ENCODE data around the gene DLGAP1.

Gene DLGAP1

GRCh38 chr18:4203568-4204437, 251.3 kb downstream of the DLGAP1 start:
- Histone ChIP-seq H3K9me3 (no peaks in the 10 kb centered on the region), H3K27ac (no peak overlapping the region), H3K27me3 (no peaks in the 10 kb centered on the region), H3K36me3 (no peaks in the 10 kb centered on the region), H3K4me1 (ENCODE audit: control insufficient read depth in 1 of 2, insufficient read depth in 1 of 2, low read depth in 1 of 2, low read length in 1 of 2) (no peaks in the 10 kb centered on the region), H3K4me3 (ENCODE audit: low read depth in 1 of 2, low read length in 1 of 2) (no peak overlapping the region)
- no peak for TF ChIP-seq CTCF (IDR thresholded peaks at IDR 0.05)

DNA sequence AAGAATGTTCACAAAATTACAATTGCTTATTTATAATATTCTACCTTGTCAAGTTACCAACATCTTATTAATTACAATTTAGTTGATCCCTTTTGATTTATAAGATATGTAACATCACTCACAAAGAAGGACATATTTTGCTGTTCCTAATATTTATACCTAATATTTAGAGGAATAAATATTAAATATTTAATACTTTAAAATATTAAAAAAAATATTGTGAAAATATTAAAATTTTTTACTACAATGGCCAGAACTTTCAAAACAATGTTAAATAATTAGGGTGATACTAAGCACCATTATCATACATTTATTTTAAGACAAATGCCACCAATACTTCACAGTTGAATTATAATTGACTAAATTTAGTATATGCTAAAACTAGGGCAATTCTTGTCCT, 254.7 kb downstream of the DLGAP1 start:
- Histone ChIP-seq H3K9me3 (no peaks in the 10 kb centered on the region), H3K36me3 (no peaks in the 10 kb centered on the region), H3K27me3 (no peaks in the 10 kb centered on the region), H3K27ac (no peak overlapping the region), H3K4me3 (ENCODE audit: low read depth in 1 of 2, low read length in 1 of 2) (no peak overlapping the region), H3K4me1 (ENCODE audit: control insufficient read depth in 1 of 2, insufficient read depth in 1 of 2, low read depth in 1 of 2, low read length in 1 of 2) (no peaks in the 10 kb centered on the region)
- TF ChIP-seq CTCF (IDR thresholded peaks at IDR 0.05), result no peak

DNA sequence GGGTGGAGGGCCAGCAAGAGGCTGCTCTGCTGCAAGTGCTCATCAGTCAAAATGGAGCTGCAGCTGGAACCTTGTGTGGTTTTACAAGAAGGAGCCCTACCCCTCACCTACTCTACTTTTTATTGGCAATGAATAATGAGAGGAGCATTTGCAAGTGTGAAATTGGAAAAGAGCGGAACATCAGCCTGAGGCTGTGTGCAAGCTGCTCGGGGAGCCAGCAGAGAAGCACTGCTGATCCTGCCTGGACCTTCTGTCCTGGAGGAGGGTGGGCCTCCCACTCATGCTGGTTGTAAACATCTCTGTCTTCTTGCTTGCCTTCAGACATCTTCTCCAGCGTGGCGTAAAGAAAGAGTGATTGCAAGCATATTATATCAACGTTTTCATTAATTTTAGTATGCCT, 256.2 kb downstream of the DLGAP1 start:
- no peaks in the 10 kb centered on the region for H3K4me1 ChIP-seq (ENCODE audit: control insufficient read depth in 1 of 2, insufficient read depth in 1 of 2, low read depth in 1 of 2, low read length in 1 of 2)
- H3K9me3 ChIP-seq, result no peaks in the 10 kb centered on the region
- no peaks in the 10 kb centered on the region for H3K36me3 ChIP-seq
- TF ChIP-seq CTCF (IDR thresholded peaks at IDR 0.05), result no peak
- no peaks in the 10 kb centered on the region for H3K27me3 ChIP-seq
- no peak overlapping the region for H3K4me3 ChIP-seq (ENCODE audit: low read depth in 1 of 2, low read length in 1 of 2)
- H3K27ac ChIP-seq, result no peak overlapping the region

GRCh38 chr18:4196351-4196750, 258.8 kb downstream of the DLGAP1 start:
- H3K36me3 ChIP-seq, result no peaks in the 10 kb centered on the region
- no peak overlapping the region for H3K27ac ChIP-seq

DNA sequence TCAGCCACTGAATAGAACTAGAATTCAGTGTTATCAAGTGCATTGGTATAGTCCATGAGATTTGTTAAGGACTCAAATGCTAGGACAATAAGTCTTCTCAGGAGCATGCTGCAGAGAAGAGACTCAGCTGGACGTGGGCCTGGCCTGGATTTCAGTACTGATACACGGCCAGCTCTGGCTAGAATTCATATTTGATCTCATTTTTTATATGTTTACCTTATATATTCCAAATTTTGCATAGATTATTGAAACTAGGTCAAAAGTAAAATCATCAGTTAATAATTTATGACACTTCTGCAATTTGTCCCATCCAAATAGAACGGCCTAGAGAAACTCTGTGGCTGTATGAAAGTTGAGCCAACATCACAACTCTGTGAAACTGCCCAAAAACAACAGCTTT, 262.0 kb downstream of the DLGAP1 start:
- no peaks in the 10 kb centered on the region for H3K27me3 ChIP-seq
- H3K27ac ChIP-seq, result no peak overlapping the region
- H3K9me3 ChIP-seq, result no peaks in the 10 kb centered on the region
- H3K4me3 ChIP-seq (ENCODE audit: low read depth in 1 of 2, low read length in 1 of 2), result no peak overlapping the region
- no peaks in the 10 kb centered on the region for H3K36me3 ChIP-seq
- H3K4me1 ChIP-seq (ENCODE audit: control insufficient read depth in 1 of 2, insufficient read depth in 1 of 2, low read depth in 1 of 2, low read length in 1 of 2), result no peaks in the 10 kb centered on the region
- TF ChIP-seq CTCF (IDR thresholded peaks at IDR 0.05), result no peak

More at GRCh38 chr18:4196351-4196750, 258.8 kb downstream of the DLGAP1 start:
- no peaks in the 10 kb centered on the region for H3K27me3 ChIP-seq
- no peak for TF ChIP-seq CTCF (IDR thresholded peaks at IDR 0.05)
- H3K4me3 ChIP-seq (ENCODE audit: low read depth in 1 of 2, low read length in 1 of 2), result no peak overlapping the region
- H3K9me3 ChIP-seq, result no peaks in the 10 kb centered on the region
- H3K4me1 ChIP-seq (ENCODE audit: control insufficient read depth in 1 of 2, insufficient read depth in 1 of 2, low read depth in 1 of 2, low read length in 1 of 2), result no peaks in the 10 kb centered on the region

All from neutrophil (primary cell).